T-helper 2 cell treated with Interferon-gamma antibody and Interleukin-4, amounts not matched to agents 100 ng/mL and 5 ng/mL, for 36 hours (primary cell): ENCODE results near the gene PA2G4. TPM values are rescaled to one million over a fixed set of nuclear protein-coding genes. Genes with fewer than 3 reads are reported as not detected.

Experiments
- intact Hi-C: fragments of 100-400 bp; cut with micrococcal nuclease; formaldehyde crosslinking; loops from one replicate; pipeline ENCODE4 v1.15.1; 2023
- total RNA-seq: library from RNA; stranded (reverse); gene quantifications from 2 replicates; pipeline ENCODE4 v1.2.3, GENCODE V29; 2022

PA2G4 gene
- total RNA-seq, 1 donor from 2014 or later, result 291 TPM

GRCh38 chr12:56152132-56152755 is 47.9 kb downstream of the PA2G4 start, which contains the start of gene MYL6B:
TSS of gene MYL6B (plus strand) at chr12:56152587. CDS start at chr12:56153919, 1,332 bp downstream.
- intact Hi-C loops, result loop anchor here (1.0 to 5.0 kb wide), 4 partner anchors 8 to 225 kb away; partner anchors contain the start of genes ESYT1, PYM1 and ZC3H10

GRCh38 chr12:56152756-56153677 is 48.7 kb downstream of the PA2G4 start:
- intact Hi-C loops, result loop anchor here (1.0 to 5.0 kb wide), 4 partner anchors 7 to 226 kb away; partner anchors contain the start of genes ESYT1, PYM1 and ZC3H10

- intact Hi-C loops, result loop anchor here (5.0 kb wide), 1 partner anchor 226 kb away; the partner anchor contains the start of gene PYM1
Measured at GRCh38 chr12:56153678-56154065, 49.3 kb downstream of the PA2G4 start.

GRCh38 chr12:56154246-56154771 is 50.0 kb downstream of the PA2G4 start:
- intact Hi-C loops, result loop anchor here (5.0 kb wide), 1 partner anchor 227 kb away; the partner anchor contains the start of gene PYM1

- intact Hi-C loops, result loop anchor here (5.0 kb wide), 1 partner anchor 228 kb away; the partner anchor contains the start of gene PYM1
Measured at GRCh38 chr12:56154818-56155217, 50.5 kb downstream of the PA2G4 start.

GRCh38 chr12:56155256-56155845 is 51.0 kb downstream of the PA2G4 start:
- intact Hi-C loops, result no loop called here

- intact Hi-C loops, result loop anchor here (1.0 kb wide), 2 partner anchors 32 to 38 kb away; partner anchors contain the start of gene ZC3H10
Measured at GRCh38 chr12:56156464-56157200, 52.3 kb downstream of the PA2G4 start.

- intact Hi-C loops, result loop anchor here (1.0 to 2.0 kb wide), 4 partner anchors 31 to 67 kb away; partner anchors contain the start of genes NABP2, PA2G4 and ZC3H10
Measured at GRCh38 chr12:56157201-56158028, 53.1 kb downstream of the PA2G4 start.

- intact Hi-C loops, result loop anchor here (2.0 kb wide), 2 partner anchors 53 to 67 kb away; partner anchors contain the start of genes NABP2 and PA2G4
Measured at GRCh38 chr12:56158029-56158925, 53.9 kb downstream of the PA2G4 start, which contains the start of gene MYL6. TSS of gene MYL6 (plus strand) at chr12:56158359. CDS start at chr12:56158402, 43 bp downstream.

- intact Hi-C loops, result loop anchor here (2.0 kb wide), 2 partner anchors 54 to 66 kb away; partner anchors contain the start of genes NABP2 and PA2G4
Measured at GRCh38 chr12:56158926-56159461, 54.6 kb downstream of the PA2G4 start.

- intact Hi-C loops, result loop anchor here (1.0 to 2.0 kb wide), 4 partner anchors 7 to 65 kb away; partner anchors contain the start of genes MYL6B, NABP2 and PA2G4
Measured at GRCh38 chr12:56159482-56160192, 55.3 kb downstream of the PA2G4 start.

- intact Hi-C loops, result loop anchor here (1.0 kb wide), 2 partner anchors 8 to 34 kb away; partner anchors contain the start of gene MYL6B
Measured at GRCh38 chr12:56160193-56160763, 55.9 kb downstream of the PA2G4 start.

- intact Hi-C loops, result loop anchor here (1.0 kb wide), 2 partner anchors 9 to 35 kb away; partner anchors contain the start of gene MYL6B
Measured at GRCh38 chr12:56160894-56161689, 56.7 kb downstream of the PA2G4 start.

GRCh38 chr12:56161690-56162351 is 57.5 kb downstream of the PA2G4 start:
- intact Hi-C loops, result no loop called here
